GM12801 (cell line): Measurements from ENCODE around the gene MED13L.

Experiments
- CTCF ChIP-seq: IDR thresholded peaks from one replicate; pipeline ENCODE4 v1.5.1; 2011; ENCODE audit warnings: control low read depth; ENCODE audit not compliant: insufficient read length; ENCODE audit errors: extremely low read depth

The MED13L gene

GRCh38 chr12:116263431-116263830 lies 14.1 kb downstream of the MED13L start:
- no peak for TF ChIP-seq CTCF

- no peak for TF ChIP-seq CTCF
These were observed 14.8 kb downstream of the MED13L start for GRCh38 chr12:116262741-116263140.

- TF ChIP-seq CTCF, result no peak
These were observed 15.9 kb downstream of the MED13L start for GRCh38 chr12:116261525-116262100.

- TF ChIP-seq CTCF, result no peak
These were observed 17.5 kb downstream of the MED13L start for GRCh38 chr12:116259800-116260577.

DNA sequence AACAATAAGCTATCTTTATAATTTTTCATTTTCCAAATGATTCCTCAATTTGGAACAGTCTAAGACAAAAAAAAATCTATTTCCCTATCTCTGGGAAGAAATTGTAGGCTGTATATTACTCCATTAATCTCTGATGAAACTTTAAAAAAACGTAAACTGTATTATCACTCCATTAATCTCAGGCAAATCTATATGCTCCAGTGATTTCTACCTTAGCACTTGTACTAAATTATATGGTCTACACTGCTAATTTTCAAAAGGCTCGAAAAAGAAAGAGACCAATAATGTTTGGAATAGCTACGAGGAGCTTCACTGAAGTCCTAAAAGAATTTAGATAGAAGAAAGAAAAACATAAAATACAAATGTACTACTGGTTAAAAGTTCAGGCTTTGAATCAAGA lies 19.7 kb downstream of the MED13L start:
- no peak for TF ChIP-seq CTCF

GRCh38 chr12:116257215-116257614 lies 20.3 kb downstream of the MED13L start:
- TF ChIP-seq CTCF, result no peak

DNA sequence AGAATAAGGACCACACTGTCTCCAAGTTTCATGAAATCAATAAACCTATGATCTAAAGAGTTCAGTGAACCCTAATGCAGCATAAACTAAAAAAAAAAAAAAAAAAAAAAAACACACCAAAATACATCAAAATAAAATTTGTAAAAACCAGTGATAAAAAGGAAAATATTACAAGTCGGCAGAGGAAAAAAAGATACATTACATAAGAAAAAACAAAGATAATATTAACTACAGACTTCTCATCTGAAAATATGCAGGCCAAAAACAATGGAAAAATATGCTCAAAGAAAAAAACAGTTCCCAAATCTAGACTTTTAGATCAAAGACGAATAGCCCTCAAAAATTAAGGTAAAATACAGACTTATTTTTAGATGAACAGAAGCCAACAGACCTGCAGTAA lies 27.6 kb downstream of the MED13L start:
- no peak for TF ChIP-seq CTCF
